ENCODE data around the gene SUV39H2.

DNA sequence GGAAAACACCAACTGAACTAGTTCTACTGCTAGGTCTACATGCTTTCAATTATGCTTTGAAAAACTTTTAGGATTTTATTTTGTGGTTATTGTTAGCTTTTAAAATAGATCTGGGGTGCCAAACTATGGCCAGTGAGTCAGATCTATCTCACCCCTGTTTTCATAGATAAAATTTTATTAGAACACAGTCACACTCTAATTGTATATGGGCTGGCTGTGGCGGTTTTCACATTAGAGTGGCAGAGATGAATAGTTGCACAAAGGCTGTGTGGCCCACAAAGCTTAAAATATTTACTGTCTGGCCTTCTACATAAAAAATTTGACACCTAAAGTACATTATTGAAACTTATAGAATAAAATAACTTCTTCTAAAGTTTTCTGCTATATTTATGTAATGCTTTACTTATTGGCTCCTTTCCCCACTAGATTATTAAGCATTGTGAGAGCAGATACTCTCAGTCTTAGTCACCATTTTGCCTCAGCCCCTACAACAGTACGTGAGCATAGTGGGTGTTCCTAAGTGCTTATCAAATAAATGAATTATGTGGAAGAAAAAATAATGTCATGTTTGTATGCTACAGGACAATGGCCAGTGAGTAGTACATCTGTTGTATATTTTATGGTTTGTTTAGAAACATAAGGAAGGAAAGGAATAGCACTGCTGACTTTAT is 5.4 kb upstream of the SUV39H2 start:
- TF ChIP-seq, protein P1, sequence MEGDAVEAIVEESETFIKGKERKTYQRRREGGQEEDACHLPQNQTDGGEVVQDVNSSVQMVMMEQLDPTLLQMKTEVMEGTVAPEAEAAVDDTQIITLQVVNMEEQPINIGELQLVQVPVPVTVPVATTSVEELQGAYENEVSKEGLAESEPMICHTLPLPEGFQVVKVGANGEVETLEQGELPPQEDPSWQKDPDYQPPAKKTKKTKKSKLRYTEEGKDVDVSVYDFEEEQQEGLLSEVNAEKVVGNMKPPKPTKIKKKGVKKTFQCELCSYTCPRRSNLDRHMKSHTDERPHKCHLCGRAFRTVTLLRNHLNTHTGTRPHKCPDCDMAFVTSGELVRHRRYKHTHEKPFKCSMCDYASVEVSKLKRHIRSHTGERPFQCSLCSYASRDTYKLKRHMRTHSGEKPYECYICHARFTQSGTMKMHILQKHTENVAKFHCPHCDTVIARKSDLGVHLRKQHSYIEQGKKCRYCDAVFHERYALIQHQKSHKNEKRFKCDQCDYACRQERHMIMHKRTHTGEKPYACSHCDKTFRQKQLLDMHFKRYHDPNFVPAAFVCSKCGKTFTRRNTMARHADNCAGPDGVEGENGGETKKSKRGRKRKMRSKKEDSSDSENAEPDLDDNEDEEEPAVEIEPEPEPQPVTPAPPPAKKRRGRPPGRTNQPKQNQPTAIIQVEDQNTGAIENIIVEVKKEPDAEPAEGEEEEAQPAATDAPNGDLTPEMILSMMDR (IDR thresholded peaks at IDR 0.05) = no peak
- no peak for TF ChIP-seq POLR2A (IDR thresholded peaks at IDR 0.05)
